A549 (cell line): ENCODE results near the gene KLB. TPM values are rescaled to one million over a fixed set of nuclear protein-coding genes. Genes with fewer than 3 reads are reported as not detected.

Experiments
- ATAC-seq, 2 experiments: fragments of 200-7000 bp in 1 of 2; fragments of >200 bp in 1 of 2; cut with Nextera tagmentation in 1 of 2; cut with Tn5 transposase in 1 of 2; 3 replicates each; pipeline versions ENCODE4 v1.8.0 to v1.9.1; 2018 to 2020; ENCODE audit warnings: mild to moderate bottlenecking in 1 of 2, moderate library complexity in 1 of 2
- CTCF ChIA-PET: fragments of 300-600 bp; sonication (Branson Sonifier 250); formaldehyde crosslinking; extraction: SDS; loops from one replicate; lab custom pipeline; 2021; ENCODE audit warnings: antibody characterized with exemption, inconsistent platforms; lab: Yijun Ruan, JAX
- POLR2A ChIA-PET: fragments of 350-600 bp; formaldehyde crosslinking; extraction: SDS; loops from one replicate; lab custom pipeline; 2021; ENCODE audit warnings: antibody characterized with exemption, inconsistent platforms; lab: Yijun Ruan, JAX
- DNase-seq, 2 experiments: peaks; one replicate each; pipeline versions ENCODE4 v3.0.0 to v3.0.0-alpha.2; 2011 to 2016; ENCODE audit warnings: low read depth in 1 of 2, low spot score in 1 of 2
- FAIRE-seq: peaks from 2 replicates; lab custom pipeline; 2011; peaks lifted over from hg19 to GRCh38; lab: Jason Lieb, UNC
- H3K27ac ChIP-seq, 2 experiments: fragments of >200 bp; sonication (Bioruptor Twin); formaldehyde crosslinking; 3 replicates each; pipeline ENCODE4 v1.5.1; 2016 to 2017
- H3K4me1 ChIP-seq: fragments of >200 bp; sonication (Bioruptor Twin); formaldehyde crosslinking; 3 replicates; pipeline ENCODE4 v1.6.1; 2016
- H3K4me2 ChIP-seq: fragments of >200 bp; sonication (Bioruptor Twin); formaldehyde crosslinking; 3 replicates; pipeline ENCODE4 v1.6.1; 2016
- H3K4me3 ChIP-seq: fragments of >200 bp; sonication (Bioruptor Twin); formaldehyde crosslinking; 3 replicates; pipeline ENCODE4 v1.5.1; 2016
- H3K9me3 ChIP-seq: fragments of >200 bp; sonication (Bioruptor Twin); formaldehyde crosslinking; 3 replicates; pipeline ENCODE4 v1.6.1; 2016
- BCL3 ChIP-seq: fragments of >200 bp; sonication (Bioruptor Twin); formaldehyde crosslinking; IDR thresholded peaks from 3 replicates; pipeline ENCODE4 v1.6.1; 2016
- BHLHE40 ChIP-seq: IDR thresholded peaks from 2 replicates; pipeline ENCODE4 v1.6.1; 2012; ENCODE audit warnings: low read depth, low read length, inconsistent platforms
- CEBPB ChIP-seq, 2 experiments: fragments of >200 bp in 1 of 2; sonication (Bioruptor Twin) in 1 of 2; formaldehyde crosslinking in 1 of 2; IDR thresholded peaks; 2 replicates each; pipeline ENCODE4 v1.6.1; 2012 to 2016
- EHMT2 ChIP-seq: fragments of 200-600 bp; sonication (generic); IDR thresholded peaks from 2 replicates; pipeline ENCODE4 v1.6.1; 2016; ENCODE audit warnings: antibody characterized with exemption, low read depth, mild to moderate bottlenecking, moderate library complexity
- ELK1 ChIP-seq: fragments of 150-350 bp; IDR thresholded peaks from 2 replicates; pipeline ENCODE4 v1.6.1; 2014; ENCODE audit warnings: low read depth, mild to moderate bottlenecking, low read length
- ESRRA ChIP-seq: fragments of 150-350 bp; IDR thresholded peaks from 2 replicates; pipeline ENCODE4 v1.6.1; 2014; ENCODE audit warnings: mild to moderate bottlenecking, low read length, borderline replicate concordance
- FOXS1 ChIP-seq: fragments of 250-450 bp; sonication (Bioruptor Pico); IDR thresholded peaks from 2 replicates; pipeline ENCODE4 v1.5.0; 2020; ENCODE audit warnings: mild to moderate bottlenecking, moderate library complexity
- HES2 ChIP-seq: fragments of >200 bp; sonication (Bioruptor Twin); formaldehyde crosslinking; IDR thresholded peaks from 2 replicates; pipeline ENCODE4 v1.6.1; 2016
- HEYL ChIP-seq: fragments of 250-450 bp; sonication (Bioruptor Pico); IDR thresholded peaks from 2 replicates; pipeline ENCODE4 v1.8.0; 2021; ENCODE audit warnings: mild to moderate bottlenecking, moderate library complexity
- HOXA7 ChIP-seq: fragments of 250-450 bp; sonication (Bioruptor Pico); IDR thresholded peaks from 2 replicates; pipeline ENCODE4 v1.5.0; 2020; ENCODE audit warnings: mild to moderate bottlenecking, moderate library complexity
- JUN ChIP-seq, 2 experiments: fragments of >200 bp; sonication (Bioruptor Twin); formaldehyde crosslinking; IDR thresholded peaks; 2 replicates in 1 of 2; 3 replicates in 1 of 2; pipeline ENCODE4 v1.6.1; 2016 to 2017
- MAFK ChIP-seq: fragments of 450-650 bp; IDR thresholded peaks from 2 replicates; pipeline ENCODE4 v1.6.1; 2014; ENCODE audit not compliant: partially characterized antibody
- MYC ChIP-seq: IDR thresholded peaks from 2 replicates; pipeline ENCODE4 v1.6.1; 2012; ENCODE audit warnings: mild to moderate bottlenecking, inconsistent platforms, low read length, improper control_type of control experiment, borderline replicate concordance
- PBX3 ChIP-seq: IDR thresholded peaks from 2 replicates; pipeline ENCODE4 v1.6.1; 2012
- POLR2AphosphoS2 ChIP-seq: conservative IDR thresholded peaks from 2 replicates; pipeline ENCODE4 v1.6.1; 2012; ENCODE audit warnings: low read length, improper control_type of control experiment, inconsistent platforms
- RAD21 ChIP-seq, 2 experiments: fragments of >200 bp in 1 of 2; sonication (Bioruptor Twin) in 1 of 2; formaldehyde crosslinking in 1 of 2; IDR thresholded peaks in 1 of 2; conservative IDR thresholded peaks in 1 of 2; 2 replicates in 1 of 2; 3 replicates in 1 of 2; pipeline ENCODE4 v1.6.1; 2012 to 2018; ENCODE audit warnings: inconsistent platforms in 1 of 2
- RARB ChIP-seq: fragments of 250-450 bp; sonication (Bioruptor Pico); IDR thresholded peaks from 2 replicates; pipeline ENCODE4 v1.8.0; 2021; ENCODE audit warnings: mild to moderate bottlenecking, moderate library complexity
- RCOR1 ChIP-seq: fragments of 150-350 bp; IDR thresholded peaks from 2 replicates; pipeline ENCODE4 v1.6.1; 2014; ENCODE audit warnings: antibody characterized with exemption, low read length, low read depth
- RFX5 ChIP-seq: fragments of 450-650 bp; IDR thresholded peaks from 2 replicates; pipeline ENCODE4 v1.7.1; 2014; ENCODE audit warnings: antibody characterized with exemption, mild to moderate bottlenecking, moderate library complexity
- RNF2 ChIP-seq: fragments of 200-600 bp; sonication (generic); IDR thresholded peaks from 2 replicates; pipeline ENCODE4 v1.6.1; 2016; ENCODE audit warnings: low read depth, mild to moderate bottlenecking, antibody characterized with exemption, moderate library complexity, borderline replicate concordance
- USF2 ChIP-seq: fragments of 450-650 bp; IDR thresholded peaks from 2 replicates; pipeline ENCODE4 v1.6.1; 2014; ENCODE audit warnings: antibody characterized with exemption
- ZC3H11A ChIP-seq: fragments of 450-650 bp; IDR thresholded peaks from 2 replicates; pipeline ENCODE4 v1.6.1; 2014; ENCODE audit warnings: antibody characterized with exemption, mild to moderate bottlenecking
- ZFP36 ChIP-seq: fragments of 450-650 bp; IDR thresholded peaks from 2 replicates; pipeline ENCODE4 v1.6.1; 2014; ENCODE audit warnings: borderline replicate concordance; ENCODE audit not compliant: partially characterized antibody
- ZSCAN20 ChIP-seq: fragments of 250-450 bp; sonication (Bioruptor Pico); IDR thresholded peaks from 2 replicates; pipeline ENCODE4 v1.8.0; 2022; ENCODE audit warnings: mild to moderate bottlenecking, moderate library complexity
- WGBS: methylation state at CpG from one replicate; pipeline ENCODE4 v1.1.6; 2017; ENCODE audit errors: missing lambda C conversion rate; 5-methylcytosine and 5-hydroxymethylcytosine counted together
- polyA plus RNA-seq, 4 experiments: library from polyadenylated mRNA; depleted of rRNA in 3 of 4; stranded (reverse); fragments of >200 nt; fragmentation: RNase III in 1 of 4; extraction: RNeasy Plus Mini Kit Qiagen cat#74134 plus additional on column Dnase treatment in 1 of 4; gene quantifications; 2 replicates in 3 of 4; 3 replicates in 1 of 4; pipeline ENCODE4 v1.2.3, GENCODE V29; 2011 to 2017
- TF ChIP-seq, protein P1 (sequence below): fragments of >200 bp; sonication (Bioruptor Twin); formaldehyde crosslinking; IDR thresholded peaks from 3 replicates; pipeline ENCODE4 v1.5.1; 2016
- TF ChIP-seq, protein P2 (sequence below): IDR thresholded peaks from 2 replicates; pipeline ENCODE4 v1.6.1; 2012; ENCODE audit warnings: low read depth, borderline replicate concordance

KLB gene
- polyA plus RNA-seq, 2 of the 4 experiments (the other 2 are of a cell fraction) = 0.57 to 0.87 TPM

GRCh38 chr4:39476187-39476895, 69.6 kb downstream of the KLB start:
- peaks cover 5% of the 10 kb centered on the region; the same call in 1 of the 3 replicates for H3K4me1 ChIP-seq
- no peak overlapping the region for H3K27ac ChIP-seq
- FAIRE-seq = no peak
- H3K4me3 ChIP-seq = no peak overlapping the region
- WGBS = 92% methylated on average over 5 of the region's 5 CpGs
- H3K4me2 ChIP-seq = no peak overlapping the region
- CTCF ChIA-PET = interaction anchor here (0.9 kb wide), 1 partner anchor 51 kb away, joined by 3 read pairs; the partner anchor contains the start of gene UGDH
- TF ChIP-seq ELK1 = no peak
- TF ChIP-seq ZFP36 = no peak
- TF ChIP-seq, protein P1, sequence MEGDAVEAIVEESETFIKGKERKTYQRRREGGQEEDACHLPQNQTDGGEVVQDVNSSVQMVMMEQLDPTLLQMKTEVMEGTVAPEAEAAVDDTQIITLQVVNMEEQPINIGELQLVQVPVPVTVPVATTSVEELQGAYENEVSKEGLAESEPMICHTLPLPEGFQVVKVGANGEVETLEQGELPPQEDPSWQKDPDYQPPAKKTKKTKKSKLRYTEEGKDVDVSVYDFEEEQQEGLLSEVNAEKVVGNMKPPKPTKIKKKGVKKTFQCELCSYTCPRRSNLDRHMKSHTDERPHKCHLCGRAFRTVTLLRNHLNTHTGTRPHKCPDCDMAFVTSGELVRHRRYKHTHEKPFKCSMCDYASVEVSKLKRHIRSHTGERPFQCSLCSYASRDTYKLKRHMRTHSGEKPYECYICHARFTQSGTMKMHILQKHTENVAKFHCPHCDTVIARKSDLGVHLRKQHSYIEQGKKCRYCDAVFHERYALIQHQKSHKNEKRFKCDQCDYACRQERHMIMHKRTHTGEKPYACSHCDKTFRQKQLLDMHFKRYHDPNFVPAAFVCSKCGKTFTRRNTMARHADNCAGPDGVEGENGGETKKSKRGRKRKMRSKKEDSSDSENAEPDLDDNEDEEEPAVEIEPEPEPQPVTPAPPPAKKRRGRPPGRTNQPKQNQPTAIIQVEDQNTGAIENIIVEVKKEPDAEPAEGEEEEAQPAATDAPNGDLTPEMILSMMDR = no peak
- no peak for TF ChIP-seq MYC
- no peak for TF ChIP-seq HEYL
- no peak for TF ChIP-seq PBX3
- TF ChIP-seq BCL3 = no peak
- TF ChIP-seq POLR2AphosphoS2 = no peak
- TF ChIP-seq FOXS1 (CRISPR knock-in tag) = no peak
- TF ChIP-seq HES2 = no peak
- no peak for TF ChIP-seq EHMT2
- no peak for TF ChIP-seq BHLHE40
- no peak for TF ChIP-seq MAFK
- TF ChIP-seq RARB (CRISPR knock-in tag) = no peak
- TF ChIP-seq RNF2 = no peak
- TF ChIP-seq RFX5 = no peak
- TF ChIP-seq RCOR1 = no peak
- TF ChIP-seq, protein P2, sequence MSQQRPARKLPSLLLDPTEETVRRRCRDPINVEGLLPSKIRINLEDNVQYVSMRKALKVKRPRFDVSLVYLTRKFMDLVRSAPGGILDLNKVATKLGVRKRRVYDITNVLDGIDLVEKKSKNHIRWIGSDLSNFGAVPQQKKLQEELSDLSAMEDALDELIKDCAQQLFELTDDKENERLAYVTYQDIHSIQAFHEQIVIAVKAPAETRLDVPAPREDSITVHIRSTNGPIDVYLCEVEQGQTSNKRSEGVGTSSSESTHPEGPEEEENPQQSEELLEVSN = no peak
- no peak for TF ChIP-seq RAD21 (conservative IDR thresholded peaks at IDR 0.05 in 1 of 2, IDR thresholded peaks at IDR 0.05 in 1 of 2)
- no peak for TF ChIP-seq ZSCAN20 (CRISPR knock-in tag)
- H3K9me3 ChIP-seq = no peaks in the 10 kb centered on the region
- POLR2A ChIA-PET = no interaction called here
- no peak for DNase-seq
- ATAC-seq = no peak

DNA sequence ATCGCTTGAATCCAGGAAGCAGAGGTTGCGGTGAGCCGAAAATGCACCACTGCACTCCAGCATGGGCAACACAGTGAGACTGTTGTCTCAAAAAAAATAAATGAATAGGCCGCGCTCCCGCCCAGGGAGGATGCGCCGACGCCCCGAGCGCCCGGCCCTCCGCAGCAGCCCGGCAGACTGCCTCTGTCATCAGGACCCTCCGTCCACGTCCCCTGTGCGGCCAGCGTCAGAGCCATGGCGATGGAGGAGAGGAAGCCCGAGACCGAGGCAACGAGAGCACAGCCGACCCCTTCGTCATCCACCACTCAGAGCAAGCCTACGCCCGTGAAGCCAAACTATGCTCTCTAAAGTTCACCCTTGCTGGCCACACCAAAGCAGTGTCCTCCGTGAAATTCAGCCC, 73.5 kb downstream of the KLB start:
- WGBS = 95% methylated on average over 23 of the region's 27 CpGs
- Histone ChIP-seq H3K9me3 (peaks cover 8% of the 10 kb centered on the region; the same call in 1 of the 3 replicates), H3K4me2 (no peak overlapping the region), H3K27ac (no peak overlapping the region), H3K4me1 (no peaks in the 10 kb centered on the region), H3K4me3 (no peak overlapping the region)
- DNase-seq = no peak
- FAIRE-seq = no peak
- POLR2A ChIA-PET = no interaction called here
- CTCF ChIA-PET = no interaction called here
- no peak for ATAC-seq
- TF ChIP-seq ESRRA (no peak), USF2 (no peak), ZSCAN20 (CRISPR knock-in tag) (no peak), CEBPB (IDR thresholded peaks at IDR 0.05) (no peak), RARB (CRISPR knock-in tag) (no peak), ZC3H11A (no peak), HES2 (no peak), HOXA7 (CRISPR knock-in tag) (no peak), JUN (IDR thresholded peaks at IDR 0.05) (no peak)
- TF ChIP-seq, protein P1 = no peak
